ENCODE data around the gene BMP8A. TPM values are rescaled to one million over a fixed set of nuclear protein-coding genes. Genes with fewer than 3 reads are reported as not detected.

Gene BMP8A
- total RNA-seq, 1 donor from 2014 or later = 0.17 TPM

GRCh38 chr1:39573736-39574624 lies 82.5 kb downstream of the BMP8A start:
- peak; percentile 23 for DNase-seq

- peak; percentile 21 for DNase-seq
Observed at GRCh38 chr1:39574646-39575045, 83.2 kb downstream of the BMP8A start.

Other genes with a start within 250 kb of the BMP8A start
- gene PABPC4, start 85.2 kb downstream of the BMP8A start, total RNA-seq = 152 and 323 TPM in 2 replicates
- gene HEYL, start 148.0 kb downstream of the BMP8A start, total RNA-seq = under 0.01 and 0.14 TPM in 2 replicates
- gene NT5C1A, start 180.5 kb downstream of the BMP8A start, total RNA-seq = not detected in 2 replicates
- gene HPCAL4, start 199.8 kb downstream of the BMP8A start, total RNA-seq = under 0.01 TPM in 1 of 2 replicates, not detected in the other
- 37.4 and 41.7 TPM in 2 replicates for gene PPIE, start 247.2 kb downstream of the BMP8A start, total RNA-seq

Data from dermis blood vessel endothelial cell (primary cell).